ENCODE measurements around the gene THEMIS2. TPM values are rescaled to one million over a fixed set of nuclear protein-coding genes. Genes with fewer than 3 reads are reported as not detected.
A peak's percentile ranks its signal among the peaks of the same experiment; 100 is the strongest.

THEMIS2 gene
- total and polyA plus RNA-seq, 2 of the 8 experiments (the other 6 are each of a cell fraction or from before 2014, with no cell fraction given): 12.4 to 28.0 TPM

GRCh38 chr1:27915082-27915575, 42.8 kb downstream of the THEMIS2 start:
- ChIA-PET POLR2A (ENCODE audit: partially characterized antibody) (no interaction called here), CTCF (ENCODE audit: partially characterized antibody) (no interaction called here)
- Histone ChIP-seq H4K91ac (replicated peaks; ENCODE audit: insufficient read length, low read length) (no peak overlapping the region), H2BK15ac (ENCODE audit: low read length) (peak overlapping the region; percentile 98; the same call in 1 of the 2 replicates), H2BK5ac (ENCODE audit: low read depth, low read length) (no peak overlapping the region), H4K20me1 (replicated peaks in 1 of 2; ENCODE audit: control insufficient read depth in 1 of 2, insufficient read depth in 2 of 2, low read length in 2 of 2) (no peaks in the 10 kb centered on the region), H3K4me1 (replicated peaks in 1 of 4; ENCODE audit: control insufficient read depth in 3 of 4, insufficient read depth in 4 of 4, low read length in 3 of 4) (no peaks in the 10 kb centered on the region; a peak in 2 of 7 replicates), H3K79me1 (ENCODE audit: low read depth, low read length) (no peaks in the 10 kb centered on the region; the same call in 1 of the 2 replicates), H2AFZ (ENCODE audit: low read length) (peak overlapping the region; percentile 94), H3K4me3 (ENCODE audit: extremely low read depth in 1 of 4, insufficient read depth in 2 of 4, low read depth in 3 of 4, low read length in 4 of 4) (peak overlapping the region in 1 of 4 experiments; percentile 30; a peak in 3 of 8 replicates), H2AK5ac (ENCODE audit: low read depth, low read length) (no peak overlapping the region), H3K4me2 (ENCODE audit: insufficient read depth in 1 of 2, low read depth in 2 of 2, low read length in 2 of 2) (peak overlapping the region; percentile 46 to 71; a peak in 3 of 4 replicates), H3K23ac (ENCODE audit: insufficient read length) (no peak overlapping the region), H3K27me3 (replicated peaks in 1 of 4; ENCODE audit: control insufficient read depth in 3 of 4, extremely low read depth in 1 of 4, insufficient read depth in 3 of 4, low read length in 3 of 4) (peaks cover 0 to 9% (median 8%) of the 10 kb centered on the region in 4 experiments; a peak in 6 of 7 replicates), H2BK120ac (replicated peaks; ENCODE audit: low read depth, low read length) (no peak overlapping the region), H3K14ac (ENCODE audit: insufficient read length) (no peak overlapping the region), H2BK12ac (ENCODE audit: low read depth, low read length) (peak overlapping the region; percentile 84; the same call in 1 of the 2 replicates), H3K23me2 (ENCODE audit: low read depth, low read length) (no peaks in the 10 kb centered on the region), H3K79me2 (ENCODE audit: control insufficient read depth in 1 of 2, insufficient read depth in 2 of 2, low read length in 2 of 2) (peaks cover 0 to 25% of the 10 kb centered on the region in 2 experiments; a peak in 2 of 4 replicates), H4K8ac (ENCODE audit: extremely low read depth, insufficient read depth, low read length) (peak overlapping the region; percentile 94; the same call in 1 of the 2 replicates), H3K9me3 (ENCODE audit: insufficient read depth in 2 of 2, low read depth in 1 of 2, low read length in 1 of 2) (peaks cover 3 to 7% of the 10 kb centered on the region in 2 experiments; a peak in 3 of 4 replicates), H2BK20ac (ENCODE audit: low read length) (no peak overlapping the region), H3K18ac (ENCODE audit: extremely low read depth, low read length) (no peak overlapping the region), H3K56ac (replicated peaks; ENCODE audit: insufficient read length, low read depth, low read length) (no peak overlapping the region), H3K4ac (replicated peaks; ENCODE audit: insufficient read length, low read depth, low read length) (no peak overlapping the region), H3K36me3 (ENCODE audit: control insufficient read depth in 2 of 4, insufficient read depth in 4 of 4, low read length in 3 of 4) (peaks cover 6 to 28% (median 11%) of the 10 kb centered on the region in 4 experiments; a peak in 6 of 8 replicates), H3K9ac (replicated peaks in 1 of 4; ENCODE audit: extremely low read depth in 1 of 4, low read depth in 3 of 4, low read length in 3 of 4) (peak overlapping the region in 1 of 4 experiments; percentile 51; a peak in 2 of 7 replicates), H3K27ac (ENCODE audit: low read depth, low read length) (no peak overlapping the region; the same call in 1 of the 2 replicates), H4K5ac (ENCODE audit: insufficient read length, low read depth, low read length) (peak overlapping the region; percentile 20)
- DNase-seq (ENCODE audit: low read depth in 1 of 2, low spot score in 2 of 2): no peak
- WGBS, 2 experiments (ENCODE audit: extremely low coverage in 1 of 2, insufficient coverage in 1 of 2, insufficient read length in 1 of 2, insufficient replicate concordance in 2 of 2, low coverage in 1 of 2, low lambda C conversion rate in 2 of 2, missing lambda C conversion rate in 1 of 2): 84% methylated on average over 7 of the region's 7 CpGs; no CpG with 5 or more reads in 1 of the 2 experiments
- no peak for FAIRE-seq
- no peak for TF ChIP-seq USF2 (IDR thresholded peaks at IDR 0.05; ENCODE audit: low read length)
- no peak for TF ChIP-seq TCF12 (IDR thresholded peaks at IDR 0.05; ENCODE audit: low read depth, low read length)
- no peak for TF ChIP-seq BRCA1 (IDR thresholded peaks at IDR 0.05; ENCODE audit: low read depth, low read length)
- no peak for TF ChIP-seq RXRA (IDR thresholded peaks at IDR 0.05; ENCODE audit: insufficient read depth, low read depth, low read length)
- no peak for TF ChIP-seq KDM5A (IDR thresholded peaks at IDR 0.05; ENCODE audit: low read length)
- TF ChIP-seq CHD2 (IDR thresholded peaks at IDR 0.05; ENCODE audit: low read length): no peak
- no peak for TF ChIP-seq TAF7 (optimal IDR thresholded peaks at IDR 0.05; ENCODE audit: borderline replicate concordance, low read depth, low read length)
- TF ChIP-seq POU5F1 (IDR thresholded peaks at IDR 0.05; ENCODE audit: low read depth, low read length): no peak
- TF ChIP-seq ATF2 (IDR thresholded peaks at IDR 0.05; ENCODE audit: low read length): no peak
- TF ChIP-seq JUN (IDR thresholded peaks at IDR 0.05; ENCODE audit: low read depth, low read length): no peak
- no peak for TF ChIP-seq MAFK (IDR thresholded peaks at IDR 0.05; ENCODE audit: low read depth, low read length)
